Hematopoietic multipotent progenitor cell treated with erythropoietin and hydrocortisone succinate and interleukin-3 and kit ligand, for 15 days (in vitro differentiated cells): ENCODE measurements around the gene ADCY6.

ENCODE experiments used
- DNase-seq: peaks from one replicate; pipeline ENCODE4 v3.0.0-alpha.2; 2015; ENCODE audit warnings: low spot score

Gene ADCY6

DNA sequence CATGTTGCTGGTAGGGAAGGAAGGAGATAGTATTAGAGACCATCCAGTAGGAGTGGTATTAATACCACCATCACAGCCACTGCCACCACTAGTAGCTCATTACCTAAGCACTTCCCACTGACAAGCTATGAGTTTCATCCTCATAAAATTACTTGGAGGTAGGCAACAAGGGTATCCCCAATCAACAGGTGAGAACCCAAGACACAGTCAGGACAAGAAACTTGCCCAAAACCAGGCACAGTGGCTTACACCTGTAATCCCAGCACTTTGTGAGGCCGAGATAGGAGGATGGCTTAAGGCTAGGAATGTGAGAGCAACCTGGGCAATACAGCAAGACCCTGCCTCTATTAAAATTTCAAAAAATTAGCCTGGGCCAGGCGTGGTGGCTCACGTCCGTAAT, 5.5 kb downstream of the ADCY6 start:
- DNase-seq = no peak

DNA sequence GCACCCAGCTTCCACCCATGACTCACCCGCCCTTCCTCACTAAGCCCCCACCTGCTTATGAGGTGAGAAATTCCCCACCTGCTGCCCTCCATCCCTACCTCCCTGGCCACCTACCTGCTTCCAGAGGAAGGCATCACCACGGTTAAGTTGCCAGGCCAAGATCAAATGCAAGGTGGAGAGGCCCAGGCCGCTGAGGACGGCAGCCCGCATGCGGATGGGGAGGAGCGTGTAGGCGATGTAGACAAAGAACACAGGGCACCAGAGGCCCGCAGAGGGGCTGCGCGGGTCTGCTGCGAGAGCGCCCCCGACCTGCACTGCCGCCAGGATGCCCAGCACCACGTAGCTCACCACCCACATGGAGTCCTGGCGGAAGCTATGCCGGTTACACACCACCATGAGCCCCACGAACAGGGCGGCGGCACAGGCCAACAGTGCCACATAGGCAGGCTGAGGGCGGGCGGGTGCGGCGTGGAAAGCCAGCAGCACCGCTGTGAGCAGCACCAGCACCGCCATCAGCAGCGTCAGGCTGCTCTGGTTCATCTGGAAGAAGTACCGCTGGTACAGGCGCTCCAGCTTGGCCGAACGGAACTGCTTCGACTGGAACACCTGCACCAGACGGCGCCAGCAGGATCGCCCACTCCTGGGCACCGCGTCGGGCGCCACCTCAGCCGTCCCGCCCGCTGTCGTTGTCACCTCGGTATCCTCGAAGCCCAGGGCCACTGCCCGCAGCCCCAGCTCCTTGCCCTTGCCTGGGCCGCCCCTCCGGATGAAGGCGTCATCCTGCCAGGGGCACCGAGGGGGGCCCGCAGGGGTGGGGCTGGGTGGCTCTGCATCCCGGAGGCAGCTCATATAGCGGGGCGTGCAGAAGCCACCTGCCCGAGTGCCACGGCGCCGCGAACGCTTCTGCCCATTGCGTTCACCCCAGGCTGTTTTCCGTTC, 6.2 kb downstream of the ADCY6 start:
- no peak for DNase-seq

DNA sequence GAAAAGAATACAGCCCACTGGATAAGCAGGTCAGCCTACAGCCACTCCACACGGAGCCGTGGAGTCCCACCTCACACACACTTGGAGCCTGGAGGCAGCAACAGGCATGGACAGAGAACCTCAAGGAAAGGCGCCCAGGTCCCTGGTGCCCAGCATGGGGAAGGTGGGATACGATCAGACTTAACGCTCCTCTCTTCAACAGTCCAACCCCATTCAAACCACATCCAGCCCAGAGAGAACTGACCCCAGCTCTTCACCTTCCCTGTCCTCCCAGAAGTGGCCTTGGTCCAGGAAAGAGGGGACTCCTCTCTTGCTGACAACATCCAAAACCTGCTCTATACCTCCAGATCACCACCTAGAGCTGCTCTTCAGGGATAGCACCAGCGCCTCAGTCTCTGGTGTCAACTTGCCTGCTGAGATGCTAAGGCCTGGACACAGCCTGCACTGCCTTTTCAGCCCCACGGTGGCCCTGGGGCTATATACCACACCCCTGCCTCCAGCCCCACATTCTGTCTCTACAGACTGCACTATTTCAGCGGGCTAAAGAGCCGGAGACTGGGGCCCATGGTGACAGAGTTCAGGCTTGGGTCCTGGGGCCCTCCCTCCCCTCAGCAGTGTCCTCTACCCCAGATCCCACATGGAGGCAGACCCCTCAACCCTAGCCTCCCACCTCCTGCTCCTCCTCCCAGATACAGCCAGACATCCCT, 7.0 kb downstream of the ADCY6 start:
- no peak for DNase-seq

DNA sequence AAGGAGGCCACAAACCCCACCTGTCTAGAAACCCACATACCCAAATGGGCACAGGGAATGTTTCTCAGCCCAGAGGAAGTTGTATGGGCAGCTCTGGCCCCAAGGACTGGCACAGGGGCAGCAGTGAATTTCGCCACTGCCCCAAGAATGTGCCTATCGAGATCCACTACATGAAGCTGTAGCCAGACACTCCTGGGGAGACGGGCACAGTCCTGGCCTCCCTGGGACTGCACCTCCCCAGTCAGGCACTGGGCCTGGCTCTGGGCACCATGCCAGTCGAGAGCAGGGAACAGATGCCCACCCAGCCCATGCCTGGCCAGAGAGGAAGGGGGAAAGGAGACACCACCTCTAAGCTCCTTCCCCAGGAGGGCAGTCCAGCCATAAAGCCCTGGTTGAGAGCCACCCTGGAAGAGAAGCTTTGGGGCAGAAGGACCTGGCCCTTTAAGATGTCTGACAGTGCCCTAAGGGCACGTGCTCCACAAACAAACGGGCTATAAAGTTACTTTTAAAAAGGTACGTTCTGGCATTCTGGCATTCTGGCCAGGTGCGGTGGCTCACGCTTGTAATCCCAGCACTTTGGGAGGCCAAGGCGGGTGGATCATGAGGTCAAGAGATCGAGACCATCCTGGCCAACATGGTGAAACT, 8.4 kb downstream of the ADCY6 start:
- DNase-seq = no peak

DNA sequence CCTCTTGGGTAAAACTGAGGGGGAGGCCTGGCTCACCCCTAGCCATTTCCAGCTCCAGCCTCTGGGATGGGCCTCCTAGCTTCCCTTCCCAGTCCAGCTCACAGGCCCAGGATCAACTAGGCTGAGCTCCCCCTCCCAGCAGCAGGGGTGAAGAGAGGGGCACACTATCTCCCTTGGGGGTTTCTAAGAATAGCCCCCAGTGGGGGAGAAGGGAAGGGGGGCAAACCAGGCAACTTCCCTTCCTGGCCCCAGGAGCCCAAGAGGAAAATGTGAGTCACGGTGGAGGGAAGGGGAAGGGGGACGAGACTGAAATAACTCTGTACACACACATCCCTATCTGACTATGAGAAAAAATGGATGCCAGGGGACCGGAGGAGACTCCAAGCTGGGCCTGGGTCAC, 9.0 kb downstream of the ADCY6 start:
- DNase-seq = no peak

DNA sequence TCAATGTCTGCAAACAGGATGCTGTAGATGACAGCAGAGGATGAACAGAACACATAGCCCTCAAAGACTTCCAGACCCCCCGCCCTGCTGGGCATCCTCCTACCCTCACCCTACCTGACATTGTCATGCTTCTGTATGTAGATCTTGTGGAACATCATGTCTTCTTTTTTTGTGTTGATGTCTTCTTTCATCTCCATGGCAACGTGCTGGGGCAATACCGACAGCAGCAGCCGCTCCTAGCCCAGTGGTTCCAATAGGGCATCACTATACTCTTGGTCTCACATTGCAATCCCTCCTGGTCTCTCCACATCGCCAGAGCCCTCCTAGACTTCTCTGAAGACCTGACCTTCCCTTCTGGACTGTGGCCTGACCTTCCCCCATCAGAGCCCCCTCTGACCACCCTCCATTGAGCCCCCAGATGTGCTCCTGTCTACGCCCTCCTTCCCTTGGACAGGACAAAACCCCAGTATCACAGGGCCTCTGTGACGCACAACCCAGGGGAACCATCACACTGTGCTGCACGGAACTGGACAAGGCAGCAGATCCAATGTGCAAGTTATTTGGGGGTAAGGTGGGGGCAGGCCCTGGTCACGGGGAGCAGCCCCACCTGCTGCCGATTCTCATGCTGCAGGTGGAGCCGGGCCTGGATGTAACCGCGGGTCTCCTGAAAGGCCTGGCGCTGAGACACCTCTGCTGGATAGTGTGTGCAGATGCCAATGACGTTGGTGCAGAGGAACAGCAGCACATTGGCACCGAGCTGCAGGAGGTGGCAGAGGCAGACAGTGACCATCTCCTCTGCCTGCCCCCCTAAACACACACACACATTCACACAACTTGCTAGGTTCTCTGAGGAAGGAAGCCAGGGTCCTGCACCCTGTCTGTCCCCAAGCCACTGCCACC, 11.1 kb downstream of the ADCY6 start:
- no peak for DNase-seq

DNA sequence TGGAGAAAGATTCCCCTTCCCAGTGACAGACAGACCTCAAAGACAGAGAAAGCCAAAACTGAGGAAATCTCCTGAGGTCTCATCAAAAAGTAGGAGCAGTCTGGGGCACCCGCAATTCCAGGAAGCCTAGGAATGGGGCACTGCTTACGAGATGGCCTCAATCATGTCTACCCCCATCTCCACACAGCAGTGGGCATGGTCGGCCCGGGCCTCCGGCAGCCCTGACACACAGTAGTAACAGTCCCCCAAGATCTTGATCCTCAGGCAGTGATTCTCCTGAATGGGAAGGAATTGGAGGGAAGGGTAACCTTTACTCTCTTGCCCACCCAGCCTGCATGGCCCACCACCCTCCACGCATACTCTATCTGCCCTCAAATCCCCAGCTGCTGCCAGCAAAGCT, 11.9 kb downstream of the ADCY6 start:
- DNase-seq = no peak

DNA sequence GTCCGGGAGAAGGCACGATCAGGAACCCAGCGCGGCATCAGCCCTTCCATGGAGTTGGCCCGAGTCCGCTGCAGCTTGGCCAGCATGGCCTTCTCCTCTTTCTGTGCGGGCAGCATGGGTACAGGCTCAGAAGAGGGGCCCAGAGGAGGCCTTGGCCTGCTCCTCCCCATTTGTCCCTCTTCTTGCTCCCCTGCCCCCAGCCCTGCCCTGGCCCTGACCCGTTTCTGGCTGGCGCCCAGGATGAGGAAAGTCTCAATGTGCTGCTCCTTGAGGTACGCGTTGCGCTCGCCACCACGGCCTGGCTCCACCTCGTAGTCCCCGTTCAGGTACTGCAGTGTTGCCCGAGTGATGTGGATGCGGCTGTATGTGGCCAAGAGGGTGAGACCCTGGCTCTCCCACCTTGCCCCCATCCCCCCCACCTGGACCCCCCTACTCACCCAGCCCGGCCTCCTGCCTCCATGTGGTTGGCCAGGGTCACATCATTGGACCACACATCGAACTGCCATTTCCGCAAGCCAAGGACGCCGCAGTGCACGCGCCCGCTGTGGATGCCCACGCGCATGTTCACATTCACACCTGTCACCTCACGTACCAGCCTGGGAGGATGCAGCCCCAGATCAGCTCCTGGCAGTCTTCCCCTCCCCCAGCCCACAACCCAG, 12.8 kb downstream of the ADCY6 start:
- no peak for DNase-seq

DNA sequence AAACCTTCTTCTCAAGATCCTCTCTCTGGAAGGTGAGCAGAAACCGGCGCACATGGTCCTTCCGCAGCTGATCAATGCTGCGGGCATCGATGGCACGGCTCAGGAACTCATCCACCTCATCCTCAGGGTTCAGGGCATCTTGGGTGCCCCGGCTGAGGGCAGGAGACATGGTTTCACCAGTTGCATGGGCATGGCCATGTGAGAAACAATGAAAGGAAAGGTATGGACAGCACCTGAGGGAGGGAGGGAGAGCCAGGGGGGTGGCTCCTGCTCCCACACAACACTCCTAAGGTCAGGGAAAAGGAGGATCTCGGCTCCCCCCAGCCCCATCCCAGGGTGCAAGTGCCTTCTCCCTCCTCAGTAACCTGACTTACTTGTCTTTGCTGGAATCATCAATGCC, 13.6 kb downstream of the ADCY6 start:
- no peak for DNase-seq

DNA sequence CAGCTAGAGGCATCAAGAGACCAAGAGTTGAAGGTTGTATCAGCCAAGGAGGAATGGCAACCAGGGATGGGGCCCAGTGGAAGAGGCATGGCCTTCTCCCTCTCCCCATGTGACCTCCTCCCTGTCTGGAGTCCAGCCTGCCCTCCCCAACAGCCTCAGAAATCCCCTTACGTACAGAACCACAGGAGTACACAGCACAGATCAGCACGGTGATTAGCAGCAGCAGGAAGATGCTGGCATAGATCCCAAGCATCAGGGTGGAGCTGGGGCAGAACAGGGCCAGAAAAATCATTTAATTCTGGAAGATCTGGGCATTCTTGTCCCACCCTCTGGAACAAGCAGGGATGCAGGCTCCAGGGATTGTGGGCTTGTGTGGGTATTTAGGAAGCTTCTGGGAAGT, 14.4 kb downstream of the ADCY6 start:
- no peak for DNase-seq

DNA sequence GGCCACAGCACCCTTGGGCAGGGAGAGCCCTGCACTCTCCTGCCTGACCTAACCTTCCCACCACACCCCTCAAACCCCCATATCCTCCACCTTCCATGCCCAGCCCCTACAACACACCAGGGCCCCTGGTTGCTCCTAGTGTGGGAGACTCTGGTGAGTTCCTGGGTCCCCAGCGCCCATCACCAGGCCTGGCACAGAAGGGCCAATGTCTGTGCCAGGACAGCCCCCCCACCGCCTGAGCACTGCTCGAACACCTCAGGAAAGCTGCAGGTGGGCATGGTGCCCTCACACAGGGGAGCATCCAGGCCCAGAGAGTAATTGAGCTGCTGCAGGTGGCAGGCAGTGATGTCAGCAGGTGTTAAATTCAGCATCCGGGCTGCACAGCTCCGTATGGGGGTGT, 15.2 kb downstream of the ADCY6 start:
- DNase-seq = no peak

DNA sequence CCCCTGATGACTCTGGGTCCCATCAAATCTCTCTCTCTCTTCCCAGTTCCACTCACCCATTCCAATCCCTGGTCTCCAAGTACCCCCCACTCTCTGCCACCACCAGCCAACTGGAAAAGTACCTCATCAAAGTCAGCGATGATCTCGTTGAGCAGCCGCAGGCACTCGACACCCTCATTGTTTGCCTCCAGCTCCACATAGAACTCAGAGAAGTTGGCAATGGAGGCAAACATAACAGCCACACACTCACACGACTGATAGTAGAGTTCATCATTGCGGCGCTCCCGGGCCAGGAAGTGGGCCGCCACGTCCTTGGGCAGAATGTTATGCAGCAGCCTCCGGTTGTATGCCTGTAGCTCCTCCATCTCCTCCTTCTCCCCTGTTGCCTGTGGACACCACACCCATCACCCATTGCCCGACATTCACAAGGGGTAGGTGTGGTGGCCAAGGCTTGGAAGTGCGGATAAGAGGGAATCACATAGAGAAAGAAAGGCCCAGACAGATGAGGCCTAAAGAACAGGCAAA, 17.2 kb downstream of the ADCY6 start:
- DNase-seq = no peak

DNA sequence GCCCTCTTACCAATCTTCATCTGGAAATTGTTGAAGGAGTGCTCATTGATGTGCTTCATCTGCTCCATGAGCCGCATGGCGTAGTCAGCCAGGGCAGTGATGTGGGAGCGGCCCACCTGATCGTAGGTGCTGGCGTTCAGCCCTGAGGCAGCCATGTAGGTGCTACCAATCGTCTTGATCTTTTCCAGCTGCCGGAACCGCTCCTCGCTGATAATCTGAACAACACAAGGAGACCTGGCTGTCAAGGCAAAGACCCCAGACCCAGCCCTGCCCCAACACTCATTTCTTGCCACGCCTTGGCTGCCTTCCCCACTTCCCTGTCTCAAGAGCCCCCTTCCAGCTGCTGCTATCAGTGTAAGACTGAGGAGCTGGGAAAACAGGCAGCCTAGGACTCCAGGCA, 18.1 kb downstream of the ADCY6 start:
- DNase-seq = no peak

DNA sequence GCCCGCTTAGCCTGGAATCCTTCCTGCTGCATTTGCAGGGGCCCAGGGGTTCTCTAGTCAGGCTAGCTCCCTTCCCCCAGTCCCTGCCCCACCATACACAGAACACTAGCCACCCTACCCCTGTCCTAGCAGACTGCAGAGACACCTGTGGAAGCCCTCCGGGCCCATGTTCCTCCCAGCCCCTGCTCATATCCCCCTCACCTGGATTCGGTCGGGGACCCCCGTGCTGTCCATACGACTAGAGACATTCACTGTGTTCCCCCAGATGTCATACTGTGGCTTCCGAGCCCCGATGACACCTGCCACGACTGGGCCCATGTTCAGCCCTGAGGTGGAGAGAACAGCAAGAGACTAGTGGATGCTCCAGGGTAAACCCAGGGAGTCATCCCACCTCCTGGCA, 20.2 kb downstream of the ADCY6 start:
- DNase-seq = no peak

DNA sequence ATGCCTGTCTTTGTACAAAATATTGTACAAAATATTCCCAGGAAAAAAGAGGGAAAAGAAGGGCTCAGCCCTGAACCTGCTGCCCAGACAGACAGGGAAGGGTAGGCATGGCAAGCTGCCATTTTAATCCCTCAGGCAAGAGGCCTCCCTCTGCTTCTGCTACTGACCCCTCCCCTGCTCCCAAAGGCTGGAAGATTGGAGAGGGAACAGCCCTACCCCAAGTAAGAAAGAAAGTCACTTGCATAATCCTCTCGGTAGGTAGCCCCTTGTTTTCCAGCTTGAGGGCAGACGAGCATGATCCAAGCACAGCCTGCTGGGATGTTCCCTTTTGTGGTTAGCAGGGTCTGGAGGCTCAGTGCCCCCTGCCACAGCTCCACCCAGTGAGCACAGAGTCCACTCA, 20.7 kb downstream of the ADCY6 start:
- no peak for DNase-seq

DNA sequence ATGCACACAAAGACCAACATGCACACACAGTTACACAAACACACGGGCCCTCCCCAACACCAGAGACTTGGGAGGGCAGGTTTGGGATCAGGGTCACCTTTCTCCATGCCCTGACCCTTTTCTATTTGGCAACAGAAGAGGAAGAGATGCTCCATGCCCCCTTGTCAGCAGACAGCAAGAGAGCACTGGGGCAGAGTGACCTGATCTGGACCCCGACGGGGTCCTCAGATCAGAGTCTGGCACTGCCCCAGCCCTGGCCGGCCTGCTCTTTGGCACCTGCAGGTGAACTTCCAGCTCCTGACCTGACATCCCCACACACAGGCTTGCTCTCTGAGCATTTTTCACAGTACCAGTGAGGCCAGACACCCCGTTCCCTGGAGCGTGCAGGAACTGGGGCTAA, 21.4 kb downstream of the ADCY6 start:
- DNase-seq = no peak

DNA sequence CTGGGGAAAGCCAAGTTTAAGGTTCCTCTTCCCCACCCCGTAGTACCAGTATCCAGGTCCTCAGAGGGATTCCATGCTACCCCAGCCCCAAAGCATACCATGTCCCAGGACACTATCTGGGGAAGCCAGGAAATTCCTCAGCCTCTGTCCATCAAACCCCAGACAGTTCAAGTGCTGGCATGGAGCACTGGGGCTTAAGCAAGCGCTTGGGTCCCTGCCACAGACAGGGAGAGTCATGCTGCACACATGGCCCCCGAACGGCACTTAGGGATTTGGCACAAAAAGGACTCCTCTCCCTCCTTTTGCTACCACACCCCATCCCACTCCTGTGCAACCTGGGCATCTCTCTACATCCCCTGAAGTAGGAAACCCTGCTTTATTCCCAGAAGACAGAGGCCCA, 21.8 kb downstream of the ADCY6 start:
- DNase-seq = no peak

DNA sequence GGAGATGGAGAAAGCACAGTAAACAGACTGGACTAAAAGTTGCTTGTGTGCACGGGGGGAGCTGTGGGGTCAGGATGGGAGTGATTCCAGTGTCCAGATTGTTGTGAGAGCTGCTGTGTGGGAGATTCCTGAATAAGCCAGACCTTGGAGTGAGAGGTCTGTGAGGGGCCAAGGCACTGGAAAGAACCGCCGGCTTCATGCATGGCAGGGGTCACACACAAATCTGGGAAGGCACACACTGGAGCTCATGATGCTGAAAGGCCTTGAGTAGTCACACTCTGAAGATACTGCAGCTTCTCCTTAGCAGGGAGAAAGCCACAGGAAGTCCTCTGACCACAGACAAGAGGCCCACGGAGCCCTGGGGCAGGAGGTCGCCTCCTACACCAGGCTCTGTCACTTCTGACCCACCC, 23.1 kb downstream of the ADCY6 start:
- no peak for DNase-seq

DNA sequence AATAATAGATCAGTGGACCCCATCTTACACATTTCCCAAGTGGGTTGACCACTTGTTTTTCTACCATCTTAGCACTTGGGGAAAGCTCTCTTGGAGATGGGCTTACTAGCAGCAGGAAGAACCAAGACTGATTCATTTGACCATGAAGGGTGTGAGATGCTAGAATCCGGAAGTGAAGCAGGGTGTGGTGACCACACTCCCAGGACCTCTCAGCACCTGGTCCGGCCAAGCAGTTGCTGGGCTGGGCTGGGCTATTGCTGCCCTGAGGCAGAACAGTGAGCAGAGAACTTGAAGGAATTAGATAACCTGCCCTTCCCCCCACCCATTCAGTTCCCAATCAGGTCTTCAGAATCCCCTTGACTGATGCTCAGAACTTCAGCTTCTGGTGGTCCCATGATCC, 24.4 kb downstream of the ADCY6 start:
- no peak for DNase-seq

DNA sequence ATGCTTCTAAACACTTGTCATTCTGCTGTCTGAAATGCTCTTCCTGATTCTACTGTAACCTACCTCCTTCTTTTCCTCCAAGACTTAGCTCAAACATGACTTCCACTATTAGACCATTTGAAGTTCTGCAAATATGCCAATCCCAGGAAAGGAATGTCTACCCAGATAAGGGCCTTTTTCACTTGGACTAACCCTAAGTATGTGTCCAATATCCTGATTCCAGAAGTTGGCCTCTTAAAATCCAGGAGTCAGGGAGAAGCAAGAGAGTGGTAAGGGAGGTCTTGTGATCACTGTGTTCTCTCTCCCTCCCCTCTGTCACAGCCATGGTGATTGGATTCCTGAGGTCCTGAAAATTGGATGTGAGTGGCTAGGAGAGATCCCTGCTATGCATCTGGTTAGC, 30.2 kb downstream of the ADCY6 start:
- no peak for DNase-seq

DNA sequence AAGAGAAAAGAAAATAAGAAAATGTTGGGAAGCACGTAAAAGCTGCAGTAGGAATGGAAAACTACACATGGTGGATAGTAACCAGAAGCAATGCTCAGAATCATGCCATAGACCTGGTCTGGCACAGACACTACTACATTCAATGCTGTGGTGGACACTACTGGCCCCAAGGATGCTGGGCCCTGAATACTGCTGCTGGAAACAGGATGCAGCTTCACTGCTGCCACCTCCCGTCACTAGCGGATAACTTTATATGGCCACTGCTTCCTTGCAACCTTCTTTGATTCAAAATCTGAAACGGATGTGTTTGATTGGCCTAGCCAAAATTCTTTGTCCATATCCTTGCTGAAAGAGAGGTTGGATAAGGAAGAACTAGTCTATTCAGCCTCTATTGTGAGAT, 30.7 kb downstream of the ADCY6 start:
- DNase-seq = no peak
